Right ventricle myocardium superior (tissue), 1 donor: ENCODE measurements around the gene MAD2L1BP. TPM values are rescaled to one million over a fixed set of nuclear protein-coding genes. Genes with fewer than 3 reads are reported as not detected.

ENCODE experiments used
- total RNA-seq: library from RNA; stranded (reverse); fragmentation: NEBNext Ultra II Directional; extraction: Animal tissue kit (Norgen Biotek cat#: 25700); gene quantifications from one replicate; pipeline ENCODE4 v1.2.1, GENCODE V29; 2021
- donor health status: DM: no; HTN: yes; CAD: no; lungs with severe emphysema.

MAD2L1BP gene
- total RNA-seq, 1 donor from 2014 or later = 26.1 TPM

Other genes starting within 250 kb of the MAD2L1BP start
- 9.8 TPM for gene ABCC10, start 208.3 kb upstream of the MAD2L1BP start, total RNA-seq
- 1.0 TPM for gene DLK2, start 180.3 kb upstream of the MAD2L1BP start, total RNA-seq
- 20.5 TPM for gene TJAP1, start 158.3 kb upstream of the MAD2L1BP start, total RNA-seq
- gene LRRC73, start 125.5 kb upstream of the MAD2L1BP start, total RNA-seq = 1.4 TPM
- 64.0 TPM for gene YIPF3, start 118.9 kb upstream of the MAD2L1BP start, total RNA-seq
- gene POLR1C, start 118.8 kb upstream of the MAD2L1BP start, total RNA-seq = 15.6 TPM
- 12.9 TPM for gene XPO5, start 59.8 kb upstream of the MAD2L1BP start, total RNA-seq
- gene POLH, start 59.7 kb upstream of the MAD2L1BP start, total RNA-seq = 6.9 TPM
- 25.1 TPM for gene GTPBP2, start 6.6 kb upstream of the MAD2L1BP start, total RNA-seq
- 0.16 TPM for gene RSPH9, start 9.2 kb downstream of the MAD2L1BP start, total RNA-seq
- 39.5 TPM for gene MRPS18A, start 52.0 kb downstream of the MAD2L1BP start, total RNA-seq
- gene VEGFA, start 134.4 kb downstream of the MAD2L1BP start, total RNA-seq = 230 TPM